ENCODE data around the gene PLXNB1. TPM values are rescaled to one million over a fixed set of nuclear protein-coding genes. Genes with fewer than 3 reads are reported as not detected.
"Not testable (repeated sequence)": the region's sequence is repeated elsewhere in the genome, so short reads cannot be mapped to it uniquely, and the experiment has no call there.

The PLXNB1 gene
- total and polyA plus RNA-seq, 4 experiments from 2014 or later = 0.48 to 5.0 (median 2.6) TPM; not detected in 1

- Histone ChIP-seq H3K27me3 (ENCODE audit: insufficient read depth, low read length) (no peaks in the 10 kb centered on the region), H3K4me1 (ENCODE audit: insufficient read depth, low read length) (peaks cover 84% of the 10 kb centered on the region), H3K27ac (ENCODE audit: low read depth, low read length) (no peak overlapping the region), H3K36me3 (ENCODE audit: insufficient read depth, low read length) (peaks cover under 1% of the 10 kb centered on the region), H3K9me3 (ENCODE audit: control insufficient read depth in 1 of 2, low read length in 2 of 2) (no peaks in the 10 kb centered on the region), H3K4me3 (ENCODE audit: low read length in 2 of 2) (no peak overlapping the region)
- intact Hi-C loops (cut with micrococcal nuclease) = no loop called here
- H3K4me3 Mint-ChIP-seq = peak overlapping the region in 4 of 8 donors; percentile 7 to 74 (median 42)
- H3K27me3 Mint-ChIP-seq = no peaks in the 10 kb centered on the region
- H3K27ac Mint-ChIP-seq = peak overlapping the region; percentile 59 to 90 (median 80)
- ChIA-PET POLR2A (ENCODE audit: partially characterized antibody) (interaction anchor here (3.1 to 4.7 kb wide), 3 partner anchors 10 to 30 kb away, joined by 19 to 56 read pairs (median 47); partner anchors contain the start of genes ATRIP and SHISA5), CTCF (ENCODE audit: partially characterized antibody) (interaction anchor here (3.7 to 11.2 kb wide), 2 partner anchors 33 to 39 kb away, joined by 32 to 83 read pairs; no protein-coding TSS in a partner anchor)
- no peak for DNase-seq
- peaks cover 40 to 75% (median 54%) of the 10 kb centered on the region in 4 donors for H3K4me1 Mint-ChIP-seq
- no peaks in the 10 kb centered on the region for H3K9me3 Mint-ChIP-seq
- H3K36me3 Mint-ChIP-seq = peaks cover 3 to 20% of the 10 kb centered on the region in 2 donors
Measured at GRCh38 chr3:48474619-48475018, 44.7 kb upstream of the PLXNB1 start.

GRCh38 chr3:48474031-48474430 is 44.1 kb upstream of the PLXNB1 start:
- H3K36me3 ChIP-seq (ENCODE audit: insufficient read depth, low read length); H3K9me3 Mint-ChIP-seq; DNase-seq; H3K4me3 Mint-ChIP-seq; H3K27me3 ChIP-seq (ENCODE audit: insufficient read depth, low read length); H3K27me3 Mint-ChIP-seq; H3K9me3 ChIP-seq (ENCODE audit: control insufficient read depth in 1 of 2, low read length in 2 of 2); H3K4me3 ChIP-seq (ENCODE audit: low read length in 2 of 2); intact Hi-C loops (cut with micrococcal nuclease): not testable (repeated sequence)
- Histone ChIP-seq H3K4me1 (ENCODE audit: insufficient read depth, low read length) (peaks cover 86% of the 10 kb centered on the region), H3K27ac (ENCODE audit: low read depth, low read length) (peak overlapping the region; percentile 97)
- CTCF ChIA-PET (ENCODE audit: partially characterized antibody) = interaction anchor here (0.7 to 11.2 kb wide), 8 partner anchors 28 to 191 kb away, joined by 4 to 83 read pairs (median 12); partner anchors contain the start of genes CCDC51 and TMA7
- POLR2A ChIA-PET (ENCODE audit: partially characterized antibody) = interaction anchor here (1.1 to 4.7 kb wide), 9 partner anchors 10 to 173 kb away, joined by 3 to 56 read pairs (median 19); partner anchors contain the start of genes ATRIP, CCDC51, NME6 and PFKFB4
- Mint-ChIP-seq H3K36me3 (peaks cover 5 to 26% of the 10 kb centered on the region in 2 donors), H3K4me1 (peaks cover 38 to 75% (median 55%) of the 10 kb centered on the region in 4 donors), H3K27ac (peak overlapping the region in 4 of 7 donors; percentile 92 to 100 (median 100))

GRCh38 chr3:48473617-48473952 is 43.7 kb upstream of the PLXNB1 start:
- intact Hi-C loops (cut with micrococcal nuclease) = loop anchor here (1.0 kb wide), 1 partner anchor 33 kb away; the partner anchor contains the start of genes CCDC51 and TMA7
- Histone ChIP-seq H3K27me3 (ENCODE audit: insufficient read depth, low read length) (no peaks in the 10 kb centered on the region), H3K27ac (ENCODE audit: low read depth, low read length) (peak overlapping the region; percentile 97), H3K36me3 (ENCODE audit: insufficient read depth, low read length) (peaks cover 8% of the 10 kb centered on the region), H3K9me3 (ENCODE audit: control insufficient read depth in 1 of 2, low read length in 2 of 2) (no peaks in the 10 kb centered on the region), H3K4me1 (ENCODE audit: insufficient read depth, low read length) (peaks cover 86% of the 10 kb centered on the region), H3K4me3 (ENCODE audit: low read length in 2 of 2) (peak overlapping the region in 1 of 2 donors; percentile 93)
- no peak for DNase-seq
- no peaks in the 10 kb centered on the region for H3K27me3 Mint-ChIP-seq
- ChIA-PET POLR2A (ENCODE audit: partially characterized antibody) (interaction anchor here (0.8 to 4.7 kb wide), 15 partner anchors 9 to 233 kb away, joined by 3 to 56 read pairs (median 5); partner anchors contain the start of genes ATRIP, CCDC51, NME6 and PFKFB4), CTCF (ENCODE audit: partially characterized antibody) (interaction anchor here (0.7 to 11.2 kb wide), 11 partner anchors 16 to 192 kb away, joined by 3 to 83 read pairs (median 7); partner anchors contain the start of genes CCDC51, PFKFB4 and TMA7)
- peak overlapping the region; percentile 92 to 100 (median 99) for H3K27ac Mint-ChIP-seq
- H3K36me3 Mint-ChIP-seq = peaks cover 10 to 28% of the 10 kb centered on the region in 2 donors
- no peaks in the 10 kb centered on the region for H3K9me3 Mint-ChIP-seq
- H3K4me3 Mint-ChIP-seq = peak overlapping the region; percentile 84 to 99 (median 95)
- peaks cover 38 to 75% (median 55%) of the 10 kb centered on the region in 4 donors for H3K4me1 Mint-ChIP-seq

- Histone ChIP-seq H3K4me3 (ENCODE audit: low read length in 2 of 2) (peak overlapping the region; percentile 93 to 95), H3K9me3 (ENCODE audit: control insufficient read depth in 1 of 2, low read length in 2 of 2) (no peaks in the 10 kb centered on the region), H3K36me3 (ENCODE audit: insufficient read depth, low read length) (peaks cover 11% of the 10 kb centered on the region), H3K27ac (ENCODE audit: low read depth, low read length) (peak overlapping the region; percentile 97), H3K27me3 (ENCODE audit: insufficient read depth, low read length) (no peaks in the 10 kb centered on the region), H3K4me1 (ENCODE audit: insufficient read depth, low read length) (peaks cover 86% of the 10 kb centered on the region)
- peaks cover 34 to 75% (median 54%) of the 10 kb centered on the region in 4 donors for H3K4me1 Mint-ChIP-seq
- peak; percentile 93 to 98 (median 96) for DNase-seq
- ChIA-PET POLR2A (ENCODE audit: partially characterized antibody) (interaction anchor here (0.5 to 4.7 kb wide), 21 partner anchors 8 to 1486 kb away, joined by 3 to 56 read pairs (median 5); partner anchors contain the start of genes ATRIP, CCDC51, NME6 and PFKFB4), CTCF (ENCODE audit: partially characterized antibody) (interaction anchor here (0.7 to 11.2 kb wide), 13 partner anchors 16 to 192 kb away, joined by 3 to 83 read pairs (median 4); partner anchors contain the start of genes ATRIP, CCDC51, PFKFB4 and TMA7)
- H3K4me3 Mint-ChIP-seq = peak overlapping the region; percentile 84 to 99 (median 95)
- intact Hi-C loops (cut with micrococcal nuclease) = loop anchor here (1.0 kb wide), 1 partner anchor 33 kb away; the partner anchor contains the start of genes CCDC51 and TMA7
- peaks cover 12 to 31% of the 10 kb centered on the region in 2 donors for H3K36me3 Mint-ChIP-seq
- H3K27ac Mint-ChIP-seq = peak overlapping the region; percentile 92 to 100 (median 99)
- H3K27me3 Mint-ChIP-seq = no peaks in the 10 kb centered on the region
- H3K9me3 Mint-ChIP-seq = no peaks in the 10 kb centered on the region
Measured at GRCh38 chr3:48472923-48473616, 43.2 kb upstream of the PLXNB1 start.

GRCh38 chr3:48472673-48472922 is 42.7 kb upstream of the PLXNB1 start:
- DNase-seq = no peak
- H3K4me3 Mint-ChIP-seq = peak overlapping the region; percentile 84 to 99 (median 95)
- Histone ChIP-seq H3K9me3 (ENCODE audit: control insufficient read depth in 1 of 2, low read length in 2 of 2) (no peaks in the 10 kb centered on the region), H3K4me1 (ENCODE audit: insufficient read depth, low read length) (peaks cover 86% of the 10 kb centered on the region), H3K4me3 (ENCODE audit: low read length in 2 of 2) (peak overlapping the region; percentile 93 to 95), H3K36me3 (ENCODE audit: insufficient read depth, low read length) (peaks cover 16% of the 10 kb centered on the region), H3K27me3 (ENCODE audit: insufficient read depth, low read length) (no peaks in the 10 kb centered on the region), H3K27ac (ENCODE audit: low read depth, low read length) (peak overlapping the region; percentile 97)
- intact Hi-C loops (cut with micrococcal nuclease) = no loop called here
- ChIA-PET CTCF (ENCODE audit: partially characterized antibody) (interaction anchor here (1.1 to 11.2 kb wide), 11 partner anchors 17 to 85 kb away, joined by 3 to 83 read pairs (median 7); partner anchors contain the start of genes ATRIP, CCDC51, PFKFB4 and TMA7), POLR2A (ENCODE audit: partially characterized antibody) (interaction anchor here (0.5 to 4.7 kb wide), 20 partner anchors 8 to 1486 kb away, joined by 3 to 56 read pairs (median 5); partner anchors contain the start of genes ATRIP, CCDC51, SHISA5 and TMA7)
- H3K9me3 Mint-ChIP-seq = no peaks in the 10 kb centered on the region
- H3K27me3 Mint-ChIP-seq = no peaks in the 10 kb centered on the region
- H3K36me3 Mint-ChIP-seq = peaks cover 15 to 33% of the 10 kb centered on the region in 2 donors
- peak overlapping the region; percentile 92 to 100 (median 99) for H3K27ac Mint-ChIP-seq
- peaks cover 35 to 75% (median 55%) of the 10 kb centered on the region in 4 donors for H3K4me1 Mint-ChIP-seq

GRCh38 chr3:48470286-48470685 is 40.4 kb upstream of the PLXNB1 start:
- intact Hi-C loops (cut with micrococcal nuclease) = no loop called here
- Mint-ChIP-seq H3K4me3 (peak overlapping the region; percentile 42 to 94 (median 66)), H3K9me3 (no peaks in the 10 kb centered on the region), H3K27me3 (no peaks in the 10 kb centered on the region), H3K27ac (peak overlapping the region; percentile 75 to 92 (median 83)), H3K4me1 (peaks cover 41 to 78% (median 63%) of the 10 kb centered on the region in 4 donors), H3K36me3 (peaks cover 17 to 44% of the 10 kb centered on the region in 2 donors)
- Histone ChIP-seq H3K36me3 (ENCODE audit: insufficient read depth, low read length) (peaks cover 20% of the 10 kb centered on the region), H3K27ac (ENCODE audit: low read depth, low read length) (peak overlapping the region; percentile 46), H3K4me1 (ENCODE audit: insufficient read depth, low read length) (peaks cover 87% of the 10 kb centered on the region), H3K27me3 (ENCODE audit: insufficient read depth, low read length) (no peaks in the 10 kb centered on the region), H3K4me3 (ENCODE audit: low read length in 2 of 2) (no peak overlapping the region), H3K9me3 (ENCODE audit: control insufficient read depth in 1 of 2, low read length in 2 of 2) (no peaks in the 10 kb centered on the region)
- POLR2A ChIA-PET (ENCODE audit: partially characterized antibody) = interaction anchor here (0.6 to 2.5 kb wide), 9 partner anchors 9 to 604 kb away, joined by 3 to 14 read pairs (median 4); partner anchors contain the start of genes ATRIP, CCDC51 and SHISA5
- DNase-seq = no peak
- CTCF ChIA-PET (ENCODE audit: partially characterized antibody) = interaction anchor here (1.0 to 11.2 kb wide), 6 partner anchors 23 to 79 kb away, joined by 3 to 83 read pairs (median 14); partner anchors contain the start of gene ATRIP
